WTC11 (cell line): ENCODE results near the gene DRD2.

Source experiments
- ATF1 ChIP-seq: sonication (generic); formaldehyde crosslinking; IDR thresholded peaks from 2 replicates; pipeline ENCODE4 v1.8.1; 2023; ENCODE audit warnings: mild to moderate bottlenecking, moderate library complexity, missing genetic modification reagents
- NFE2L1 ChIP-seq: sonication (generic); formaldehyde crosslinking; IDR thresholded peaks from 2 replicates; pipeline ENCODE4 v1.8.1; 2023; ENCODE audit warnings: missing genetic modification reagents
- ZNF138 ChIP-seq: sonication (generic); formaldehyde crosslinking; conservative IDR thresholded peaks from 2 replicates; pipeline ENCODE4 v1.8.1; 2022; ENCODE audit warnings: mild to moderate bottlenecking, moderate library complexity, missing genetic modification reagents
- ZNF232 ChIP-seq: sonication (generic); formaldehyde crosslinking; IDR thresholded peaks from 2 replicates; pipeline ENCODE4 v1.8.0; 2022; ENCODE audit warnings: mild to moderate bottlenecking, missing genetic modification reagents
- ZNF317 ChIP-seq: sonication (generic); formaldehyde crosslinking; IDR thresholded peaks from 2 replicates; pipeline ENCODE4 v1.8.1; 2023; ENCODE audit warnings: low read depth, mild to moderate bottlenecking, moderate library complexity, missing genetic modification reagents, borderline replicate concordance
- TF ChIP-seq, protein P1 (sequence below): fragments of 200-600 bp; IDR thresholded peaks from 2 replicates; pipeline ENCODE4 v1.8.0; 2022; ENCODE audit warnings: antibody characterized with exemption
- TF ChIP-seq, protein P2 (sequence below): sonication (generic); formaldehyde crosslinking; IDR thresholded peaks from 2 replicates; pipeline ENCODE4 v1.8.0; 2022; ENCODE audit warnings: missing genetic modification reagents
- TF ChIP-seq, protein P3 (sequence below): sonication (generic); formaldehyde crosslinking; IDR thresholded peaks from 2 replicates; pipeline ENCODE4 v1.8.1; 2023; ENCODE audit warnings: mild to moderate bottlenecking, missing genetic modification reagents, moderate library complexity
- TF ChIP-seq, protein P4 (sequence below): sonication (generic); formaldehyde crosslinking; IDR thresholded peaks from 2 replicates; pipeline ENCODE4 v1.8.0; 2022; ENCODE audit warnings: mild to moderate bottlenecking, missing genetic modification reagents
- TF ChIP-seq, protein P5 (sequence below): sonication (generic); formaldehyde crosslinking; conservative IDR thresholded peaks from 2 replicates; pipeline ENCODE4 v1.8.1; 2022; ENCODE audit warnings: mild to moderate bottlenecking, missing genetic modification reagents

DNA sequence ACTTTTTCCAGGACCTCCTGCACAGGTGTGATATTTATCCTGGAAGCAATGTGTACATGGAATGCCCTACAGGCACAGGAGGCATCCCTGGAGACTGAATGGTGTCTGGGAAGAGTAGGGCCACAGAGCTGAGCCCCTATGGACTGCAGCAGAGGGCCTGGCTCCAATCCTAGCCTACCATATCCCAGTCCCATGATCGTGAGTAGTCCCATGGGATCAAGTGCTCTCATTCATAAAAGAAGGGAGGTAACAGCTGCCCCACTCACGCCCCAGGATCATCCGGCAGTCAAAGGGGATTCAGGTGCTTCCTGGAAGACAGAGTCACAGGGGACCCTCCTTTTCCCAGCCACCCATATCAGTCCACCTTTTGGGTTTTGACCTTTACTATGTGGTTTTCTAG, 63.7 kb downstream of the DRD2 start:
- TF ChIP-seq, protein P1, sequence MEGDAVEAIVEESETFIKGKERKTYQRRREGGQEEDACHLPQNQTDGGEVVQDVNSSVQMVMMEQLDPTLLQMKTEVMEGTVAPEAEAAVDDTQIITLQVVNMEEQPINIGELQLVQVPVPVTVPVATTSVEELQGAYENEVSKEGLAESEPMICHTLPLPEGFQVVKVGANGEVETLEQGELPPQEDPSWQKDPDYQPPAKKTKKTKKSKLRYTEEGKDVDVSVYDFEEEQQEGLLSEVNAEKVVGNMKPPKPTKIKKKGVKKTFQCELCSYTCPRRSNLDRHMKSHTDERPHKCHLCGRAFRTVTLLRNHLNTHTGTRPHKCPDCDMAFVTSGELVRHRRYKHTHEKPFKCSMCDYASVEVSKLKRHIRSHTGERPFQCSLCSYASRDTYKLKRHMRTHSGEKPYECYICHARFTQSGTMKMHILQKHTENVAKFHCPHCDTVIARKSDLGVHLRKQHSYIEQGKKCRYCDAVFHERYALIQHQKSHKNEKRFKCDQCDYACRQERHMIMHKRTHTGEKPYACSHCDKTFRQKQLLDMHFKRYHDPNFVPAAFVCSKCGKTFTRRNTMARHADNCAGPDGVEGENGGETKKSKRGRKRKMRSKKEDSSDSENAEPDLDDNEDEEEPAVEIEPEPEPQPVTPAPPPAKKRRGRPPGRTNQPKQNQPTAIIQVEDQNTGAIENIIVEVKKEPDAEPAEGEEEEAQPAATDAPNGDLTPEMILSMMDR = no peak
- TF ChIP-seq ZNF232 = no peak
- no peak for TF ChIP-seq NFE2L1
- TF ChIP-seq ZNF317 = no peak
- TF ChIP-seq, protein P2, sequence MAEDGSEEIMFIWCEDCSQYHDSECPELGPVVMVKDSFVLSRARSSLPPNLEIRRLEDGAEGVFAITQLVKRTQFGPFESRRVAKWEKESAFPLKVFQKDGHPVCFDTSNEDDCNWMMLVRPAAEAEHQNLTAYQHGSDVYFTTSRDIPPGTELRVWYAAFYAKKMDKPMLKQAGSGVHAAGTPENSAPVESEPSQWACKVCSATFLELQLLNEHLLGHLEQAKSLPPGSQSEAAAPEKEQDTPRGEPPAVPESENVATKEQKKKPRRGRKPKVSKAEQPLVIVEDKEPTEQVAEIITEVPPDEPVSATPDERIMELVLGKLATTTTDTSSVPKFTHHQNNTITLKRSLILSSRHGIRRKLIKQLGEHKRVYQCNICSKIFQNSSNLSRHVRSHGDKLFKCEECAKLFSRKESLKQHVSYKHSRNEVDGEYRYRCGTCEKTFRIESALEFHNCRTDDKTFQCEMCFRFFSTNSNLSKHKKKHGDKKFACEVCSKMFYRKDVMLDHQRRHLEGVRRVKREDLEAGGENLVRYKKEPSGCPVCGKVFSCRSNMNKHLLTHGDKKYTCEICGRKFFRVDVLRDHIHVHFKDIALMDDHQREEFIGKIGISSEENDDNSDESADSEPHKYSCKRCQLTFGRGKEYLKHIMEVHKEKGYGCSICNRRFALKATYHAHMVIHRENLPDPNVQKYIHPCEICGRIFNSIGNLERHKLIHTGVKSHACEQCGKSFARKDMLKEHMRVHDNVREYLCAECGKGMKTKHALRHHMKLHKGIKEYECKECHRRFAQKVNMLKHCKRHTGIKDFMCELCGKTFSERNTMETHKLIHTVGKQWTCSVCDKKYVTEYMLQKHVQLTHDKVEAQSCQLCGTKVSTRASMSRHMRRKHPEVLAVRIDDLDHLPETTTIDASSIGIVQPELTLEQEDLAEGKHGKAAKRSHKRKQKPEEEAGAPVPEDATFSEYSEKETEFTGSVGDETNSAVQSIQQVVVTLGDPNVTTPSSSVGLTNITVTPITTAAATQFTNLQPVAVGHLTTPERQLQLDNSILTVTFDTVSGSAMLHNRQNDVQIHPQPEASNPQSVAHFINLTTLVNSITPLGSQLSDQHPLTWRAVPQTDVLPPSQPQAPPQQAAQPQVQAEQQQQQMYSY (CRISPR knock-in tag) = no peak
- TF ChIP-seq, protein P3, sequence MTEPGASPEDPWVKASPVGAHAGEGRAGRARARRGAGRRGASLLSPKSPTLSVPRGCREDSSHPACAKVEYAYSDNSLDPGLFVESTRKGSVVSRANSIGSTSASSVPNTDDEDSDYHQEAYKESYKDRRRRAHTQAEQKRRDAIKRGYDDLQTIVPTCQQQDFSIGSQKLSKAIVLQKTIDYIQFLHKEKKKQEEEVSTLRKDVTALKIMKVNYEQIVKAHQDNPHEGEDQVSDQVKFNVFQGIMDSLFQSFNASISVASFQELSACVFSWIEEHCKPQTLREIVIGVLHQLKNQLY = no peak
- TF ChIP-seq ATF1 (CRISPR knock-in tag) = no peak
- no peak for TF ChIP-seq ZNF138 (CRISPR knock-in tag)
- TF ChIP-seq, protein P4, sequence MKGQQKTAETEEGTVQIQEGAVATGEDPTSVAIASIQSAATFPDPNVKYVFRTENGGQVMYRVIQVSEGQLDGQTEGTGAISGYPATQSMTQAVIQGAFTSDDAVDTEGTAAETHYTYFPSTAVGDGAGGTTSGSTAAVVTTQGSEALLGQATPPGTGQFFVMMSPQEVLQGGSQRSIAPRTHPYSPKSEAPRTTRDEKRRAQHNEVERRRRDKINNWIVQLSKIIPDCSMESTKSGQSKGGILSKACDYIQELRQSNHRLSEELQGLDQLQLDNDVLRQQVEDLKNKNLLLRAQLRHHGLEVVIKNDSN (CRISPR knock-in tag) = no peak
- TF ChIP-seq, protein P5, sequence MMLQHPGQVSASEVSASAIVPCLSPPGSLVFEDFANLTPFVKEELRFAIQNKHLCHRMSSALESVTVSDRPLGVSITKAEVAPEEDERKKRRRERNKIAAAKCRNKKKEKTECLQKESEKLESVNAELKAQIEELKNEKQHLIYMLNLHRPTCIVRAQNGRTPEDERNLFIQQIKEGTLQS (CRISPR knock-in tag) = no peak
